DMS114 treated with DMSO at 0.1 percent for 48 hours (cell line): ENCODE data around the gene CCDC81.
"Not testable (repeated sequence)": the region's sequence is repeated elsewhere in the genome, so short reads cannot be mapped to it uniquely, and the experiment has no call there.

Source experiments
- DNase-seq: peaks from one replicate; lab custom pipeline; 2025; ENCODE audit not compliant: unreplicated experiment; lab: John Stamatoyannopoulos, UW

CCDC81 gene

GRCh38 chr11:86374586-86374985, at the start of gene CCDC81:
TSS of gene CCDC81 (plus strand) at chr11:86374887. CDS start at chr11:86375164, 277 bp downstream.
- no peak for DNase-seq

GRCh38 chr11:86335131-86335767, 39.4 kb upstream of the CCDC81 start:
- DNase-seq: no peak

GRCh38 chr11:86337227-86337626, 37.5 kb upstream of the CCDC81 start:
- DNase-seq: no peak

- no peak for DNase-seq
These were observed 33.3 kb upstream of the CCDC81 start for GRCh38 chr11:86341382-86341781.

DNA sequence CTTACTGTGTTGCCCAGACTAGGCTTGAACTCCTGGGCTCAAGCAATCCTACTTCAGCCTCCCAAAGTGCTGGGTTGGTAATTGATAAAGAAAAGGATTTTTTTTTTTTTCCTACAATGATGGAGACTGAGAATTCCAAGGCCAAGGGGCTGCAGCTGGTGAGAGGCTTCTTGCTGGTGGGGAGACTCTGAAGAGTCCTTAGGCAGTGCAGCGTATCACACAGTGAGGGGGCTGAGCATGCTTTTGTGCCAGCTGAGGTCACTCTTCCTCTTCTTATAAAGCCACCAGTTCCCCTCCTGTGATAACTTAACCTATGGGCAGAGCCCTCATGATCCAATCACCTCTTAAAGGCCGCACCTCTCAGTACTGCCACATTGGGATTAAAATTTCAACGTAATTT, 28.2 kb upstream of the CCDC81 start:
- DNase-seq: no peak

DNA sequence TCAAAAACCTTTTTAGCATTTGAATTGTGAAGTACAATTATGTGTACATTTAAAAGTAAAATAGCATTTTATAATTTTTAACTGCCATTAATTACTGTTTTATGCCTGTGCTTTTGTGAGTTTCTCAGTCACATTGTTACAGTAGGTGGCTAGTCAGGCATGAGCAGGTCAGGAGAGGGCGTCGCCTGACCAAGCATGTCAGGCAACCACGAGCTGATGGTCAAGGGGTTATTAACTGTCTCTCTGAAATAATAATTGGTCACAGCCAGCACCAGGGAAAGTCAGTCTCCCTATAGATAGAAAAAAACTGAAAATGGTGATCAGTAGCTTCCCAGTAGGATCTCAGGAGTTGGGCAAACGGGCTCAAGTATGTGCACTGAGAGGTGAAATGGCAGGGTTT, 19.4 kb upstream of the CCDC81 start:
- DNase-seq: no peak

DNA sequence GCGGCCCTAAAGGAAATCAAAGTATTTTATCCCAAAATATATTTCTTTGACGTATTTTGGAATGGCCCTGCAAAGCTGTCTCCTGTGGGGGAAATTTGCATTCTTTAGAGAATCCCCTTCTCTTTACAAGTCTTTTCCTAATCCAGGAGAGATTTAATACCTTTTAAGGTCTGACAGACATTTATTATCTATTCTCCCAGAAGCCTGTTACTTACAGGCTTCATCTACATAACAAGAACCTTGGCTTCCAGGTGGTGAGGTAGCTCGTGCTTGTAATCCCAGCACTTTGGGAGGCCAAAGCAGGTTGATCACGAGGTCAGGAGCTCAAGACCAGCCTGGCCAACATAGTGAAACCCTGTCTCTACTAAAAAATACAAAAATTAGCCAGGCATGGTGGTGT, 17.3 kb upstream of the CCDC81 start:
- not testable (repeated sequence) for DNase-seq

DNA sequence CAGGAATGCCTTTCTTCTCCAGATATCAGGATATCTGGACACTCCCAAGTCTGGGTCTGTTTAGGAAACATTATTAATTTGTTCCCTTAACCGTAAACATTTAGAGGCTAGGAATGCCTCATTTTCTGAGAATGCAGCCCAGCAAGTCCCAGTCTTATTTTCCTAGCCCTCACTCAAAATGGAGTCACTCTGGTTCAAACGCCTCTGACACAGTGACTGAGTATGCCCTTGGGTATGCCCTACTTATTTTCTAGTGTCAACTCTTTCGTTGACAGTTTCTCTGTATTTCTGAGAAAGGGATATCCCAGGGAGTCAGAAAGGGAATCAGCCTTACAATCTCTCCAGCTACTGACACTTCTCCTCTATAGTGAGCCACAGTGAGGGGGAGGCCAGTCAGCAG, 16.0 kb upstream of the CCDC81 start:
- DNase-seq: no peak

DNA sequence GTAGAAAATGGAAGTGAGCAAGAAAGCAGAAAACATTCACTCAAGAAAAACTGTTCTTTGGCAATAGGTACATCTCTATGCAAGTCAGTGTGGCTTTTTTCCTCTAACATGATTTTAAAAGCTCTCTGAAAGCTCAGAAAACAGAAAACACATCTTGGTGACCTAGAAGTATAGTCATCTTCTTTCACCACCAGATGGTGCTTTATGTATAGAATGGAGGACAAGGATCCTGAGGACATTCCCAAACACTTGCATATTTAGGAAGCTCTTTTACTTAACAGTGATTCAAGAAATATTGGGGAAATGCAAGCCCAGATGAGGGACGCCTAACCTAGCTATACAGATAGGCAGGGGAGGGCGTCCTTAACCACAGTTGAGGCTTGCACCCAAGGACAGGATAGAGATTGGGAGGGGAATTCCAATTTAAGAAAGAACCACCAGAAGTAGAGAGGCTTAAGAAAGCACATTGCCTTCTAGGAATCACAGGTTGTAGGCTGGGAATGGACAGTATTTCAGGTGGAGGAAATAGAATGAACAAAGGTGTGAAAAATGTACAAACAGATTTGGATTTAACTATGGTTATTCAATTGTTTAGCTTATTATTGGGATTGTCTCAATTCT, 13.8 kb upstream of the CCDC81 start:
- DNase-seq: peak; percentile 36

GRCh38 chr11:86363424-86363823, 11.3 kb upstream of the CCDC81 start:
- DNase-seq: no peak

- DNase-seq: no peak
These were observed 9.1 kb upstream of the CCDC81 start for GRCh38 chr11:86365546-86365945.

- DNase-seq: no peak
These were observed 5.0 kb upstream of the CCDC81 start for GRCh38 chr11:86369668-86370067.

GRCh38 chr11:86370171-86370570, 4.5 kb upstream of the CCDC81 start:
- DNase-seq: no peak

GRCh38 chr11:86370922-86371594, 3.6 kb upstream of the CCDC81 start:
- DNase-seq: no peak

- no peak for DNase-seq
These were observed 2.6 kb upstream of the CCDC81 start for GRCh38 chr11:86372041-86372440.

DNA sequence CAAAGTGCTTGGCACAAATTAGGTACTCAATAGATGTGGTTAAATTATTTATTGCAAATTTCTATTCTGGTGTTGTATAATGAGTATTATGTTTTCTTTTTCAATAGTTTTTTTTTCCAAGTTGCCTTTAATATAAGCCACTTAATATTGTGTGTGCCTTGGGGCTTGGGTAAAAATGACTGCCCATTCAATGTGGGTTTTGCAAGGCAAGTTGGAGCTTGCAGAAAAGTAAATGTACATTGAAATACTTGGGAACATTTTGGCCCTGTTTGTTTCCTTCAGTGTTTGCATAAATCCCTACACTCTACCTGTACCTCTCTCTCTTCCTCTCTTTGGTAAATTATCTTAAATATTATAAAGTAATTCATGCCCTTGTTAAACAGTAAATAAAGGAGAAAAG, 2.1 kb upstream of the CCDC81 start:
- no peak for DNase-seq

- no peak for DNase-seq
These were observed 618 bp upstream of the CCDC81 start for GRCh38 chr11:86374069-86374468.

DNA sequence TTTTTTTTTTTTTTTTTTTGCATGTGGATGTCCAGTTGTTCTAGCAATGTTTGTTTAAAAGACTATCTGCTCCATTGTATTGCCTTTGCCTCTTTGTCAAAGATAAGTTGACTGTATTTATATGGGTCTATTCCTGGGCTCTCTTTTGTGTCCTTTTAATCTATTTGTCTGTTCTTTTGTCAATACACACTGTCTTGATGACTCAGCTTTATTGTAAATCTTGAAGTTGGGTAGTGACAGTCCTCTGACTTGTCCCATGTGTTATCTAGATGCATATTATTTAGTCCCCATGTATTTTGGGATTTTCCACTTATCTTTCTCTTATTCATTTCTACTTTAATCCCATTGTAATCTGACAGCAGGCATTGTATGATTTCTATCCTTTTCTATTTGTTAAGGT, 3.3 kb downstream of the CCDC81 start:
- DNase-seq: no peak

GRCh38 chr11:86380295-86381059, 5.8 kb downstream of the CCDC81 start:
- DNase-seq: no peak

DNA sequence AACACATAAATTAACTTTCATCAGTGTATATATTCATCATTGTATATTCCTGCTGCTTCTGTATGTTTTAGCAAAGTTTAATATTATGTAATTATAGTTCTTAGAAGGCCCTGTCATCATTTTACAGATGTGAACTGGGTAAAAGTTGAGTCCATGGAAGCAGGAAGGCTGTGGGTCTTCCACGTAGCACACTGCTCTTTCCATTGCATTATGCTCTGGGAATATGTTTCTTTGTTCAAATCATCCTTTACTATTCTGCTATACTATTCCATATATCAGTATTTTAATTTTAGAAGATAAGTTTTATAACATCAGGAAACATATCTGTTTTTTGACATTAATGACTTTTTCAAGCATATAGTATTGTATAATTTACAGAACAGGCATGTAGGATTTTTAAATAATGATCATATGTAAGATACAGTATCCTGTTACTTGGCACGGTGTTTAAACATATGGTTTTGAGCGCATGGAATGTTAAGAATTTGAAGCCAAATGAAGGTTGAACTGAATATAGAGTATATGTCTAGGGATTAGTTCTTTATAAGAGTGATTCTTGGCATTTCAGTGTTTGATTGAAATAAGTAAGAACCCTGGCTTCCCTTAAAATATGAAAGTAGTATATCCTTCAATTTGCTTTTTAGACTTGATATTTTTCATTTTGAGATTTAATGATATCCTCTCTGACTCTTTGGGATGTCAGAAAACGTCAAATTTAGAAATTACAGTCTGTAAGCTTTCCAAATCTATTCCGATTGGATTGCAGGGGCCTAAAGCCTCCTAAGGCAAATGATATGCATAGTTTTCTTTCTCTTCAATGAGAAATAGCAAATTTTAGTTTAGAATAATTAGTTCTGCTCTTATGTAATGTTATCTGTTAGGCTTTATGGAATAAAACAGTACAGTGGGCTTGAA, 8.6 kb downstream of the CCDC81 start:
- no peak for DNase-seq

DNA sequence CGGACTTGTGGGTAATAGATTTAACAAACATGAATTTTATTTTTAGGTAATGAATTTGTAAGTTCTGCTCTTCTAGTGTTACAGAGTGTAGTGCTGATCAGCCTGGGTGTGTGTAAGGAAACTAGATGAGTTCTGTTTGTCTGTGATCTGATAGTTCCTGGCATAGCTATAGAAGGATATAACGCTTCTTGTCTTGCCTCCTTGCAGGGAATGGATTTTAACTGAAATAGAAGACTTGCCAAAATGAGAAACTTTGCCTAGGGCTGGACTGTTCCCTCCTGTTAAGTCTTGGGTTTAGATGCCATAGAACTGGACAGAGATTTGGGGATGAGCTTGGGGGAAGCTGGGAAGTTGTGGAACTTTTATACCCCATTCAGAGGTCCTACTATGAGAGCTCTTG, 11.6 kb downstream of the CCDC81 start:
- DNase-seq: no peak
